Neural cell (in vitro differentiated cells): ENCODE measurements around the gene ATP1A2. TPM values are rescaled to one million over a fixed set of nuclear protein-coding genes. Genes with fewer than 3 reads are reported as not detected.

Experiments
- H2AFZ ChIP-seq: fragments of 200-600, 300-800 bp; sonication (generic), shearing (Covaris generic); 2 replicates; pipeline ENCODE4 v1.6.0; 2014; ENCODE audit warnings: low read depth, mild to moderate bottlenecking, antibody characterized with exemption, low read length, moderate library complexity
- H3F3A ChIP-seq: fragments of 200-600 bp; shearing (Covaris generic); 2 replicates; pipeline ENCODE4 v1.6.1; 2016; ENCODE audit warnings: mild to moderate bottlenecking, moderate library complexity, mixed read lengths, antibody characterized with exemption, low read length; ENCODE audit not compliant: insufficient read depth, poor library complexity, severe bottlenecking
- H3K27ac ChIP-seq: fragments of 200-600, 300-800 bp; sonication (generic), shearing (Covaris generic); 2 replicates; pipeline ENCODE4 v1.5.1; 2014; ENCODE audit warnings: mild to moderate bottlenecking, low read length, moderate library complexity
- H3K27me3 ChIP-seq: fragments of 300-800, 200-600 bp; sonication (generic), shearing (Covaris generic); 2 replicates; pipeline ENCODE4 v1.6.0; 2014; ENCODE audit warnings: mild to moderate bottlenecking, low read depth, low read length, moderate library complexity; ENCODE audit not compliant: insufficient read depth
- H3K36me3 ChIP-seq: fragments of 300-800, 200-600 bp; sonication (generic), shearing (Covaris generic); 2 replicates; pipeline ENCODE4 v1.5.1; 2014; ENCODE audit warnings: mild to moderate bottlenecking, antibody characterized with exemption, low read length, moderate library complexity; ENCODE audit not compliant: insufficient read depth
- H3K4me2 ChIP-seq: fragments of 300-800, 200-600 bp; sonication (generic), shearing (Covaris generic); 2 replicates; pipeline ENCODE4 v1.6.0; 2014; ENCODE audit warnings: mild to moderate bottlenecking, low read length
- H3K4me3 ChIP-seq: fragments of 300-800, 200-600 bp; sonication (generic), shearing (Covaris generic); 2 replicates; pipeline ENCODE4 v1.5.1; 2014; ENCODE audit warnings: mild to moderate bottlenecking, low read length, moderate library complexity
- H3K79me2 ChIP-seq: fragments of 200-600 bp; shearing (Covaris generic); replicated peaks from 2 replicates; pipeline ENCODE4 v1.6.0; 2014; ENCODE audit warnings: mild to moderate bottlenecking, low read length, moderate library complexity; ENCODE audit not compliant: insufficient read depth
- H3K9ac ChIP-seq: fragments of 300-800, 200-600 bp; sonication (generic), shearing (Covaris generic); 2 replicates; pipeline ENCODE4 v1.6.1; 2016; ENCODE audit warnings: mild to moderate bottlenecking, low read length, mixed read lengths
- H3K9me2 ChIP-seq: fragments of 200-600 bp; shearing (Covaris generic); 2 replicates; pipeline ENCODE4 v1.6.1; 2016; ENCODE audit warnings: mild to moderate bottlenecking, low read length, mixed read lengths; ENCODE audit not compliant: insufficient read depth
- H3K9me3 ChIP-seq: fragments of 200-600, 300-800 bp; sonication (generic), shearing (Covaris generic); 2 replicates; pipeline ENCODE4 v1.6.1; 2016; ENCODE audit warnings: mild to moderate bottlenecking, mixed run types, low read length, moderate library complexity, mixed read lengths
- H4K20me1 ChIP-seq: fragments of 200-600 bp; shearing (Covaris generic); 2 replicates; pipeline ENCODE4 v1.6.1; 2016; ENCODE audit warnings: mild to moderate bottlenecking, mixed run types; ENCODE audit not compliant: insufficient read depth
- EP300 ChIP-seq: fragments of 450-650 bp; conservative IDR thresholded peaks from 2 replicates; pipeline ENCODE4 v1.6.1; 2014; ENCODE audit warnings: antibody characterized with exemption, mild to moderate bottlenecking, moderate library complexity; ENCODE audit not compliant: poor library complexity, severe bottlenecking
- EZH2 ChIP-seq: fragments of 200-600, 300-800 bp; shearing (Covaris generic), sonication (generic); IDR thresholded peaks from 2 replicates; pipeline ENCODE4 v1.6.1; 2014; ENCODE audit warnings: antibody characterized with exemption, low read length, borderline replicate concordance, mild to moderate bottlenecking; ENCODE audit not compliant: insufficient read depth, poor library complexity, severe bottlenecking
- MXI1 ChIP-seq: fragments of 450-650 bp; conservative IDR thresholded peaks from 2 replicates; pipeline ENCODE4 v1.6.1; 2014; ENCODE audit warnings: antibody characterized with exemption, mild to moderate bottlenecking; ENCODE audit not compliant: poor library complexity, severe bottlenecking
- POLR2AphosphoS5 ChIP-seq: IDR thresholded peaks from 2 replicates; pipeline ENCODE4 v1.6.1; 2012
- RAD21 ChIP-seq: fragments of 450-650 bp; conservative IDR thresholded peaks from 2 replicates; pipeline ENCODE4 v1.6.1; 2014; ENCODE audit warnings: antibody characterized with exemption, mild to moderate bottlenecking, moderate library complexity
- REST ChIP-seq: IDR thresholded peaks from 2 replicates; pipeline ENCODE4 v1.6.1; 2012; ENCODE audit warnings: borderline replicate concordance
- SMC3 ChIP-seq: fragments of 450-650 bp; conservative IDR thresholded peaks from 2 replicates; pipeline ENCODE4 v1.6.1; 2014; ENCODE audit warnings: antibody characterized with exemption, mild to moderate bottlenecking, moderate library complexity; ENCODE audit not compliant: poor library complexity
- TAF1 ChIP-seq: IDR thresholded peaks from 2 replicates; pipeline ENCODE4 v1.6.1; 2012; ENCODE audit warnings: low read depth
- polyA plus RNA-seq: library from polyadenylated mRNA; depleted of rRNA; stranded (reverse); fragments of >200 nt; gene quantifications from 2 replicates; pipeline ENCODE4 v1.2.3, GENCODE V29; 2014
- TF ChIP-seq, protein P1 (sequence below): fragments of 450-650 bp; IDR thresholded peaks from 2 replicates; pipeline ENCODE4 v1.5.1; 2014; ENCODE audit warnings: antibody characterized with exemption, mild to moderate bottlenecking, moderate library complexity; ENCODE audit not compliant: poor library complexity, severe bottlenecking

Gene ATP1A2
- polyA plus RNA-seq, 1 donor from 2014 or later: 0.12 TPM

DNA sequence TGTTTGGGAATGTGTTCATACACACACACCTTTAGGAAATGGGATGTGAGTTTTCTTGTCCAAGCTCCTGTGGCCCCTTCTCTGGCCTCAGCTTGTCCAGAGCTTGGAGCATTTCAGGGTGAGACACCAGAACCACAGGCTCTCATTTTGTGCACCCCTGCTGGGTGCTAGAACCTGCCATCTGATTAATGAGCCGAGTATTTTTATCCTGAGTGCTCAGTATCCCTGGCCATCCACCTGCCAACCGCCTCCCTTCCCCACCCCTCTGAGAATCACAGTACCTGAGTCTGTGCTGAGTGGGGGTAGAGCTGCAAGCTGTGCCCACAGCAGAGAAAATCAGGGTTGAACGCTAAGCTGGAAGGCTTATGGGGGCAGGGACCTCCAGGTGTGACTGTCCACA is 76.2 kb downstream of the ATP1A2 start:
- Histone ChIP-seq H3K27ac (no peak overlapping the region), H4K20me1 (no peaks in the 10 kb centered on the region), H3F3A (no peaks in the 10 kb centered on the region), H3K9me2 (no peaks in the 10 kb centered on the region), H3K36me3 (no peaks in the 10 kb centered on the region), H3K79me2 (no peaks in the 10 kb centered on the region), H3K4me3 (no peak overlapping the region), H3K27me3 (no peaks in the 10 kb centered on the region), H3K9me3 (no peaks in the 10 kb centered on the region), H3K9ac (no peak overlapping the region), H2AFZ (no peak overlapping the region), H3K4me2 (no peak overlapping the region)
- no peak for TF ChIP-seq MXI1
- no peak for TF ChIP-seq RAD21
- no peak for TF ChIP-seq EZH2
- no peak for TF ChIP-seq REST
- TF ChIP-seq, protein P1, sequence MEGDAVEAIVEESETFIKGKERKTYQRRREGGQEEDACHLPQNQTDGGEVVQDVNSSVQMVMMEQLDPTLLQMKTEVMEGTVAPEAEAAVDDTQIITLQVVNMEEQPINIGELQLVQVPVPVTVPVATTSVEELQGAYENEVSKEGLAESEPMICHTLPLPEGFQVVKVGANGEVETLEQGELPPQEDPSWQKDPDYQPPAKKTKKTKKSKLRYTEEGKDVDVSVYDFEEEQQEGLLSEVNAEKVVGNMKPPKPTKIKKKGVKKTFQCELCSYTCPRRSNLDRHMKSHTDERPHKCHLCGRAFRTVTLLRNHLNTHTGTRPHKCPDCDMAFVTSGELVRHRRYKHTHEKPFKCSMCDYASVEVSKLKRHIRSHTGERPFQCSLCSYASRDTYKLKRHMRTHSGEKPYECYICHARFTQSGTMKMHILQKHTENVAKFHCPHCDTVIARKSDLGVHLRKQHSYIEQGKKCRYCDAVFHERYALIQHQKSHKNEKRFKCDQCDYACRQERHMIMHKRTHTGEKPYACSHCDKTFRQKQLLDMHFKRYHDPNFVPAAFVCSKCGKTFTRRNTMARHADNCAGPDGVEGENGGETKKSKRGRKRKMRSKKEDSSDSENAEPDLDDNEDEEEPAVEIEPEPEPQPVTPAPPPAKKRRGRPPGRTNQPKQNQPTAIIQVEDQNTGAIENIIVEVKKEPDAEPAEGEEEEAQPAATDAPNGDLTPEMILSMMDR: no peak
- TF ChIP-seq POLR2AphosphoS5: no peak
- no peak for TF ChIP-seq EP300
- TF ChIP-seq TAF1: no peak
- no peak for TF ChIP-seq SMC3

DNA sequence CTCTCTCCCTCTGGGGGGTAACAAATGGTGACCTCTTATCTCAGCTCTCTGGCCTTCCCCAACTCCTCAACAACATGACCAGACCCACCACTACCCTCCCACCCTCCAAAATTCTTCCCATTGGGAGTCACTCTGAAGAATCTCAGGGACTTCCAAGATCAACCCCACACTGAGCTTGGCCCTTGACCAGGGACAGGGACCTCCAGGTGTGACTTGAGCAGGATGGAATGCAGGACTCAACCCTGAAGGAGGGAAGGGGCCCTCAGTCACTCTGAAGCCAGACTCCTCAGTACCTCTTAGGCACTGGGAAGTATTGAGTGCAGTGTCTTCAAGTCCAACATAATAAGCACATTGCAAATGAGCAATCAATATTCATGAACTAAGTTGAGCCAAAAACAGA is 76.7 kb downstream of the ATP1A2 start:
- Histone ChIP-seq H3K79me2 (no peaks in the 10 kb centered on the region), H3K4me3 (no peak overlapping the region), H3F3A (no peaks in the 10 kb centered on the region), H3K36me3 (no peaks in the 10 kb centered on the region), H4K20me1 (no peaks in the 10 kb centered on the region), H3K9ac (no peak overlapping the region), H3K9me2 (no peaks in the 10 kb centered on the region), H3K27me3 (no peaks in the 10 kb centered on the region), H3K4me2 (no peak overlapping the region), H2AFZ (no peak overlapping the region), H3K27ac (no peak overlapping the region), H3K9me3 (no peaks in the 10 kb centered on the region)
- TF ChIP-seq MXI1 (no peak), SMC3 (no peak), EP300 (no peak), POLR2AphosphoS5 (no peak)
- TF ChIP-seq, protein P1: no peak

Other genes with a start within 250 kb of the ATP1A2 start
- gene CFAP45, start 215.6 kb upstream of the ATP1A2 start, polyA plus RNA-seq: 0.12 TPM in 1 of 2 replicates, not detected in the other
- gene TAGLN2, start 190.3 kb upstream of the ATP1A2 start, polyA plus RNA-seq: 0.52 and 0.90 TPM in 2 replicates
- 10.7 and 11.8 TPM in 2 replicates for gene IGSF9, start 170.1 kb upstream of the ATP1A2 start, polyA plus RNA-seq
- not detected in 2 replicates for gene SLAMF9, start 161.5 kb upstream of the ATP1A2 start, polyA plus RNA-seq
- 3.4 and 3.8 TPM in 2 replicates for gene PIGM, start 83.8 kb upstream of the ATP1A2 start, polyA plus RNA-seq
- not detected in 2 replicates for gene KCNJ10, start 45.6 kb upstream of the ATP1A2 start, polyA plus RNA-seq
- 8.0 and 9.8 TPM in 2 replicates for gene KCNJ9, start 34.2 kb upstream of the ATP1A2 start, polyA plus RNA-seq
- 26.9 and 27.3 TPM in 2 replicates for gene IGSF8, start 17.1 kb upstream of the ATP1A2 start, polyA plus RNA-seq
- gene ATP1A4, start 35.8 kb downstream of the ATP1A2 start, polyA plus RNA-seq: not detected in 2 replicates
- not detected in 2 replicates for gene CASQ1, start 74.8 kb downstream of the ATP1A2 start, polyA plus RNA-seq
- gene PEA15, start 89.6 kb downstream of the ATP1A2 start, polyA plus RNA-seq: 46.4 and 51.9 TPM in 2 replicates
- gene DCAF8, start 146.8 kb downstream of the ATP1A2 start, polyA plus RNA-seq: 153 TPM in 2 replicates
- gene PEX19, start 169.4 kb downstream of the ATP1A2 start, polyA plus RNA-seq: 37.7 and 51.6 TPM in 2 replicates
- 75.0 and 75.6 TPM in 2 replicates for gene COPA, start 227.5 kb downstream of the ATP1A2 start, polyA plus RNA-seq
- gene NCSTN, start 227.6 kb downstream of the ATP1A2 start, polyA plus RNA-seq: 21.0 and 26.8 TPM in 2 replicates